DND-41 (cell line): Measurements from ENCODE around the gene STX10.

Source experiments
- ATAC-seq: fragments of 200-7000 bp; cut with Tn5 transposase; 3 replicates; pipeline ENCODE4 v1.9.1; 2021; ENCODE audit warnings: low read depth; ENCODE audit not compliant: insufficient read depth
- DNase-seq: peaks from one replicate; pipeline ENCODE4 v3.0.0-alpha.2; 2020
- H2AFZ ChIP-seq: 2 replicates; pipeline ENCODE4 v1.6.0; 2012; ENCODE audit warnings: low read depth, low read length
- H3K27ac ChIP-seq: 2 replicates; pipeline ENCODE4 v1.5.1; 2012; ENCODE audit warnings: low read length, inconsistent platforms
- H3K27me3 ChIP-seq: fragments of 200-600 bp; sonication (generic); 2 replicates; pipeline ENCODE4 v1.6.0; 2012; ENCODE audit warnings: low read length, mild to moderate bottlenecking, inconsistent platforms; ENCODE audit not compliant: insufficient read depth, poor library complexity
- H3K36me3 ChIP-seq: 2 replicates; pipeline ENCODE4 v1.5.1; 2012; ENCODE audit warnings: low read length, inconsistent platforms; ENCODE audit not compliant: insufficient read depth
- H3K4me1 ChIP-seq: 2 replicates; pipeline ENCODE4 v1.5.1; 2012; ENCODE audit warnings: mild to moderate bottlenecking, low read length; ENCODE audit not compliant: insufficient read depth
- H3K4me2 ChIP-seq: 2 replicates; pipeline ENCODE4 v1.6.0; 2012; ENCODE audit warnings: mild to moderate bottlenecking, moderate library complexity, low read length, inconsistent platforms; ENCODE audit not compliant: insufficient read depth
- H3K4me3 ChIP-seq, 2 experiments: fragments of 200-600 bp in 1 of 2; shearing (Covaris generic) in 1 of 2; 2 replicates each; pipeline ENCODE4 v1.5.1; 2012 to 2016; ENCODE audit warnings: inconsistent platforms in 2 of 2, low read length in 2 of 2, mild to moderate bottlenecking in 2 of 2, low read depth in 1 of 2, moderate library complexity in 1 of 2
- H3K79me2 ChIP-seq: 2 replicates; pipeline ENCODE4 v1.6.0; 2012; ENCODE audit warnings: low read length, inconsistent platforms; ENCODE audit not compliant: insufficient read depth
- H3K9ac ChIP-seq: 2 replicates; pipeline ENCODE4 v1.6.0; 2012; ENCODE audit warnings: low read depth, mild to moderate bottlenecking, inconsistent platforms, low read length, moderate library complexity
- H3K9me3 ChIP-seq: 2 replicates; pipeline ENCODE4 v1.5.1; 2012; ENCODE audit warnings: low read length, moderate library complexity, mild to moderate bottlenecking, inconsistent platforms; ENCODE audit not compliant: insufficient read depth, severe bottlenecking
- H4K20me1 ChIP-seq: 2 replicates; pipeline ENCODE4 v1.6.0; 2012; ENCODE audit warnings: low read length; ENCODE audit not compliant: insufficient read depth
- EZH2 ChIP-seq: IDR thresholded peaks from 3 replicates; pipeline ENCODE4 v1.6.1; 2012; ENCODE audit warnings: borderline replicate concordance, low read depth, mild to moderate bottlenecking, moderate library complexity, low read length, inconsistent platforms; ENCODE audit not compliant: severe bottlenecking
- TF ChIP-seq, protein P1 (sequence below): IDR thresholded peaks from 2 replicates; pipeline ENCODE4 v1.5.1; 2012; ENCODE audit warnings: borderline replicate concordance, low read length, moderate library complexity, mild to moderate bottlenecking; ENCODE audit not compliant: poor library complexity, severe bottlenecking; ENCODE audit errors: extremely low read depth

STX10 gene

DNA sequence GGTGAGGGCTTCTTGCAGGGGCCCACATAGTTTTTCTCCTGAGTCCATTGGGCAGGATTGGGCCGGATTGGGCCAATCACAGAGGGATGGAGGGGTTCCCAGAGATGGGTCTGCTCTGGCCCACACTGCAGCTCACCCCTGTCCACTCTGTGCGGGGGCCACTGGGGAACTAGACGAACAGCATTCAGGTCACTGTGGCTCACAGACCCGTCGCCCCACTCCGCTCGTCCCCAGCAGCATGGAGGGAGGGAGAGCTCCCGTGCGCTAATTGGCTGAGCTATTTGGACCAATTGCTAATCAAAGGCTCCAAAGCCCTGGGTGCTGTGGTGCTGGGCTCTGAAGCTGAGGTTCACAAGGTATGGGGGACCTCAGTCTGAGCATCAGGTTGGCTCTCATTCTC is 20.8 kb downstream of the STX10 start:
- TF ChIP-seq, protein P1, sequence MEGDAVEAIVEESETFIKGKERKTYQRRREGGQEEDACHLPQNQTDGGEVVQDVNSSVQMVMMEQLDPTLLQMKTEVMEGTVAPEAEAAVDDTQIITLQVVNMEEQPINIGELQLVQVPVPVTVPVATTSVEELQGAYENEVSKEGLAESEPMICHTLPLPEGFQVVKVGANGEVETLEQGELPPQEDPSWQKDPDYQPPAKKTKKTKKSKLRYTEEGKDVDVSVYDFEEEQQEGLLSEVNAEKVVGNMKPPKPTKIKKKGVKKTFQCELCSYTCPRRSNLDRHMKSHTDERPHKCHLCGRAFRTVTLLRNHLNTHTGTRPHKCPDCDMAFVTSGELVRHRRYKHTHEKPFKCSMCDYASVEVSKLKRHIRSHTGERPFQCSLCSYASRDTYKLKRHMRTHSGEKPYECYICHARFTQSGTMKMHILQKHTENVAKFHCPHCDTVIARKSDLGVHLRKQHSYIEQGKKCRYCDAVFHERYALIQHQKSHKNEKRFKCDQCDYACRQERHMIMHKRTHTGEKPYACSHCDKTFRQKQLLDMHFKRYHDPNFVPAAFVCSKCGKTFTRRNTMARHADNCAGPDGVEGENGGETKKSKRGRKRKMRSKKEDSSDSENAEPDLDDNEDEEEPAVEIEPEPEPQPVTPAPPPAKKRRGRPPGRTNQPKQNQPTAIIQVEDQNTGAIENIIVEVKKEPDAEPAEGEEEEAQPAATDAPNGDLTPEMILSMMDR = no peak
- TF ChIP-seq EZH2 = no peak
- ATAC-seq (no peak), DNase-seq (no peak)
- Histone ChIP-seq H3K27ac (no peak overlapping the region), H3K36me3 (peaks cover 42% of the 10 kb centered on the region), H4K20me1 (peaks cover 74% of the 10 kb centered on the region), H3K9ac (no peak overlapping the region), H2AFZ (no peak overlapping the region), H3K9me3 (no peaks in the 10 kb centered on the region), H3K4me3 (no peak overlapping the region), H3K27me3 (no peaks in the 10 kb centered on the region), H3K4me2 (no peak overlapping the region), H3K4me1 (no peaks in the 10 kb centered on the region), H3K79me2 (peaks cover 91% of the 10 kb centered on the region)

DNA sequence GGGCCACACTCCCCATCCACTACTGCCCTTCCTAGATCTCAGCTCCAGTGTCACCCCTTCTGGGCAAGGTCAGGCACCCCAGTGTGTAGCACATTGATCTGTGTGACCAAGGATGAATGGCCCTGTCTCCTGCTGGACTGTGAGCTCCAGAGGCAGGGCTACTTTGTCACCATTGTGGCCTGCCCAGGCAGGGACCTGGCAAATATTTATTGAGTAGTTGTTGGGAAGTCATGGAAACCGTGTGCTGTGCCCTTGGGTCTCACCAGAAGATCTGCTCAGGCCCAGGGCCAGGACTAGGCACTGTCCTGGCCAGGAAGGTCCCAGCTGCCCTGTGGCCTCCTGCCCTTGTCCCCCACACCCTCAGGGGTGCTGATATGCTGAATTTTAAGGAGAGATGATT is 21.6 kb downstream of the STX10 start:
- no peaks in the 10 kb centered on the region for H3K9me3 ChIP-seq
- no peak overlapping the region for H3K4me3 ChIP-seq
- peaks cover 40% of the 10 kb centered on the region for H3K36me3 ChIP-seq
- H3K27ac ChIP-seq = no peak overlapping the region
- H3K4me1 ChIP-seq = no peaks in the 10 kb centered on the region
- no peak for DNase-seq
- TF ChIP-seq, protein P1 = no peak
- no peak for TF ChIP-seq EZH2
- no peaks in the 10 kb centered on the region for H3K27me3 ChIP-seq
- H3K9ac ChIP-seq = no peak overlapping the region
- ATAC-seq = no peak
- peaks cover 92% of the 10 kb centered on the region for H3K79me2 ChIP-seq
- no peak overlapping the region for H3K4me2 ChIP-seq
- H2AFZ ChIP-seq = no peak overlapping the region
- H4K20me1 ChIP-seq = peaks cover 75% of the 10 kb centered on the region

DNA sequence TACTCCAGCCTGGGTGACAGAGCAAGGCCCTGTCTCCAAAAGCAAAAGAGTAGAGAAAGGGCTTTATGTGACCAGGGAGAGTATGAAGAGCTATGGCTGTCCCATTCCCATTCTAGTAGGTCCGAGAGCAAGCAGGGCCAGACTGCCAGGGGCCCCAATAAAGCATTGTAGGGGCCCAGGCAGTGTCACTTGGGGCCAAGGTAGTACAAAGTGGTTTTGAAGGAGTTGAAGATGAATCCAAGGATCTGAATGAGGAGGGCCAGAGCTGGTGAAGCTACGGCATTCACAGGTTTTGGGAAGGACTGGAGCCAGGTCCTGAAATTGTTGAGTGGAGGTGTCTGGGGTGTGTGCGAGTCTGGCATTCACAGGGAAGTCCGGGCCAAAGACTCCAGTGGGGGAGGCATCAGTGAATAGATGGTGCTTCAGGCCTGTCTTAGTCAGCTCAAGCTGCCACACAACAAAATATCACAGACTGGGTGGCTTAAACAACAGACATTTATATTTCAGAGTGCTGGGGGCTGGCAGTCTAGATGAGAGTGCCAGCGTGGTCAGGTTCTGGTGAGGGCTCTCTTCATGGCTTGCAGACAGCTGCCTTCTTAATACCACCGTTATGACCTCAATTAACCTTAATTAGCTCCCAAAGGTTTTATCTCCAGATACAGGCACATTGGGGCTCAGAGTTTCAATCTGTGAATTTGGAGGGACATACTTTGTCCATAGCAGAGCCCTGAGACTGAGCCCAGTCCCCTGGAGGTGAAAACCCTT is 22.2 kb downstream of the STX10 start:
- H2AFZ ChIP-seq = no peak overlapping the region
- no peak for DNase-seq
- H3K4me3 ChIP-seq = no peak overlapping the region
- no peak overlapping the region for H3K27ac ChIP-seq
- no peak overlapping the region for H3K4me2 ChIP-seq
- no peaks in the 10 kb centered on the region for H3K9me3 ChIP-seq
- peaks cover 93% of the 10 kb centered on the region for H3K79me2 ChIP-seq
- no peaks in the 10 kb centered on the region for H3K4me1 ChIP-seq
- no peak for TF ChIP-seq EZH2
- TF ChIP-seq, protein P1 = no peak
- no peaks in the 10 kb centered on the region for H3K27me3 ChIP-seq
- peaks cover 40% of the 10 kb centered on the region for H3K36me3 ChIP-seq
- H4K20me1 ChIP-seq = peaks cover 75% of the 10 kb centered on the region
- no peak for ATAC-seq
- no peak overlapping the region for H3K9ac ChIP-seq

DNA sequence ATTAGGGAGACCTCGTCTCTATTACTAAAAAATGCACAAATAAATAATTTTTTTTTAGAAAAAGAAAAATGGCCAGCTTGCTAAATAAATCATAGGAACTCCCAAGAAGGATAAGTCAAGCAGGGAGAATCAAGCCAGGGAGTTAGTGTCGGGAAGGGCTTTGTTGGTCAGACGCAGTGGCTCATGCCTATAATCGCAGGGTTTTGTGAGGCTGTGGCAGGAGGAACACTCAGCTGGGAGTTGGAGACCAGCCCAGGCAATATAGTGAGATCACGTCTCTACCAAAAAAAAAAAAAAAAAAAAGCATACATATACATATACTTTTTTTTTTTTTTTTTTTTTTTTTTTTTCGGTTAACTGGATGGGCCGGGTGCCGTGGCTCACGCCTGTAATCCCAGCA is 23.1 kb downstream of the STX10 start:
- ATAC-seq (no peak), DNase-seq (no peak)
- Histone ChIP-seq H3K79me2 (peaks cover 93% of the 10 kb centered on the region), H3K4me1 (no peaks in the 10 kb centered on the region), H3K9ac (no peak overlapping the region), H4K20me1 (peaks cover 76% of the 10 kb centered on the region), H3K27me3 (no peaks in the 10 kb centered on the region), H2AFZ (no peak overlapping the region), H3K27ac (no peak overlapping the region), H3K4me2 (no peak overlapping the region), H3K36me3 (peaks cover 42% of the 10 kb centered on the region), H3K9me3 (no peaks in the 10 kb centered on the region), H3K4me3 (no peak overlapping the region)
- no peak for TF ChIP-seq EZH2
- TF ChIP-seq, protein P1 = no peak
